Measurements from ENCODE around the gene EMC1.
A peak's percentile ranks its signal among the peaks of the same experiment; 100 is the strongest.
"Not testable (repeated sequence)": the region's sequence is repeated elsewhere in the genome, so short reads cannot be mapped to it uniquely, and the experiment has no call there.

EMC1 gene

DNA sequence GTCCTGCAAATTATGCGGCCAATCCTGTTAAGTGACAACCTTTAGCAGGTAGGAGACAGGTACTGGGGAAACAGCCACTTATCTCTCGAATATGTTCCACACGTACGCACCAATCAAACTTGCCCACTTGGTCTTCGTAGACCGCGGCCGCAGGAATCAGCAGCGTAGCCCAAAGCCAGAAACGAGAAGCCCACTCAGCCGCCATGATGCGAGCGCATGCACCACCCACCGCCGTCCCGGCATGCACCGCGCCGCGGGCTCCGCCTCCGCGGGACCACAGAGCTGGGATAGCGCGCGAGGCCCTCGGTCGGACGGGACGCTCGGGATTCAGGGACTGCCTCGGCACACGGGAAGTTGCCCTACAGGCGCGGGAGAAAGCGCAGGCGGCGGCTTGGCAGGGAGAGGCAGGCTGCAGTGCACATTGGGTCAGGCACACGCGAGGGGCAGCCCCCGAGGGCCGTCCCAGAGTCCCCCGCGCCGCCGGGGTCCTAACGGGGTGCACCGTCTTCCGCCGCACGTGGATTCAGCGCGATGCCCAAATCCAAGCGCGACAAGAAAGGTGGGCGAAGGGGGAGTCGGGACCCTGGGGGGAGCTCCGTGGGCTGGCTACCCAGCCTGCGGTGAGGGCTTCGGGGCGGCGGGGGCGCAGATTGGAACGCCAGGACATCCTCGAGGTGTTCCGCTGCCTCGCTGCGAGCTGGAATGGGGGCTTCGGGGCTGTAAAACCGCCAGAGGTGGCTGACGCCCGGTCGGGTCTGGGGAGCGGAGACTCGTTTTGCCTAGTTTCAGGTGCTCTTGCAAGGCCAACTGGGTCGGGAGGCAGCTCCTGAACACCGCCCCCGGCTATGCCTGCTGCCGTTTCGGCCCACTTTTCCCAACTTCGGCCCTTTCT lies at the start of gene EMC1, which contains the start of gene MRTO4:
EMC1 (minus strand) TSS at position 220 of the 892 bp plus-strand sequence; CDS start at position 205, 15 bp downstream.
MRTO4 (plus strand) TSS at position 501 of the 892 bp plus-strand sequence; CDS start at position 532, 31 bp downstream.
- peak; percentile 66 for DNase-seq

DNA sequence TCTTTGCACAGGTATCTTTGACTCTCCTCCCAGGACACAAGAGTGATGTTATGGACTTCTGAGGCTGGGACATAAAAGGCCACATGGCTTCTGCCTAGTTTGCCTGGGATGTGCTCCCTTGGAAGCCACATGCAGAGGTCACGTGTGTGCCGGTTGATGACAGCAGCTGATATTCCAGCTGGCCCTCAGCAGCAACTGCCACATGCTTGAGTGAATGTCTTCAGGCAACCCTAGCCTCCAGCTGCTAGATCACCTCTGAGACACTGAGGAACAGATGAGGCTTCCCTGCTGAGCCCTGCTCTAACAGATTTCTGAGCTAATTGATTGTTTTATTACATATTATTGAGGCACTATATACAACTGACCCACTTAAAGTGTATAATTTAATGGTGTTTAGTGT lies 48.9 kb upstream of the EMC1 start:
- no peak for DNase-seq

DNA sequence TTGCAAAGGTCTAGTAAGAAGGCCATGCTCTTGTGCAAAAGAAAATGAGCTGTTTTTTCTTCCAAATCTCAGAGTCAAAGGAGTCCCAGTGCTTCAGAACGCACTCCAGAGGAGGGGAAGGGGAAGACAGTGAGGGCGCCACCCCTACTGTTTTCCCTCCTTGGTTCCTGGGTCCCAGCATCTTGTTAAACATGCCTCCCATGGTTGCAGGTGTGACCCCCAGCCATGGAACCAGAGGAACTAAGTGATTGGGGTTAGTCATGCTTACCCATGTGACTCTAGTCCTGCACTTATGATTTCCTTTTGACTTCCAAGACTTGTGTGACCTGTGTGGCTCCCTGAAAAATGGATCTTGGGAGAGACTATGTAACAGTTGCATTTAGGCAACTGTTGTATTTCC lies 43.3 kb upstream of the EMC1 start:
- no peak for DNase-seq

DNA sequence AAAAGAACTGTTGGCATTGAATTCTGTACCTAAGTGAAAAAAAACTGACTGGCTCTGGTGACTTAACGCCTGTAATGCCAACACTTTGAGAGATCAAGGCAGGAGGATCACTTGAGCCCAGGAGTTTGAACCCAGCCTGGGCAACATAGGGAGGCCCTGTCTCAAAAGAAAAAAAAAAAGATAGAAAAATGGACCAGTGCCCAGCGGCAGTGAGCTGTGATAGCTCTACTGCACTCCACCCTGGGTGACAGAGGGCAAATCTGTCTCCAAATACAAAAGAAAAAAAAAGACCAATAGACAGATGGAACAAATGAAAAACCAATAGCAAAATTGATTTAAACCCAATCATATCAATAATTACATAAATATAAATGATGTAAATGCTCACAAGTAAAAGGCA lies 37.9 kb upstream of the EMC1 start:
- no peak for DNase-seq

DNA sequence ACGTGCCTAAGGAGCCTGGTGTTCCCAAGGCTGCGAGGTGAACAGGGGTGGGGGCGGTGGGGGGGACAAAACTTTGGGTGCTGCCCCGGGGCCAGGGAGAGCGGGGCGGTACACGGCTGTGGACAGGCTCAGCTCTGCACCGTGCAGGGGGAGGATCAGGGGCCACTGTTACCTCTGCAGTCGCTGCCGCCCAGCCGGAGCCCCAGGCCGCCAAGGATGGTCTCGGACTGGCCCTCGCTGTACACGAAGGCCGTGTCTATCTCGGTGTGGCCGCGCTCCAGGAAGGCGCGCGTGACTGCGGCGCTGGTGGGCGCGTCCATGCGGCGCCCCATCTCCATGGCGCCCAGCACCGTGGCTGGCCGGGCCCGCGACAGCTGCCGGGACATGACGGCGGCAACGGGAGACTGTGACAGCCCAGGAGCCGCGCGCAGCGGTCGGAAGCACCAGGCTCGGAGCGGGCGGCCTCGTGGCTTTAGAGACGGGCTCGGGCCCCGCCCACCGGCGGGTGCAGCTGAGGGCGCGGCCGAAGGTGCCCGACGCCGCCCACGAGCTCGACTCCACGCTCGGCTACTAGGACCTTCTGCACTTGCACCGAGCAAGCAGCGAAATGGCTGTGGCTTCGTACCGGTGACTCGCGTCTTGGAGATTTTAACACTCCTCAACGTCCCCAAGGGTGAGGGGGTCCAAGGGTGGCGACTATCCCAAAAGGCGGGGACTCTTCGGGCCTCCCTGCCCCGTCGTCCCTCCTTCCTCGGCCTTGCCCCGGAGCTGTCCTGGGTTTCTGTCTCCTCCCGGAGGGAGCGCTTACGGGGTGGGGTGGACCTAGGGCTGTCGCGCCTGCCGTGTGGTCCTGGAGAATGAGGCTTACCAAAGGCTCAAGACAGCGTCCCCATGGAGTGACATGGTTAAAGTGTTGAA lies 37.3 kb upstream of the EMC1 start, which contains the start of gene AKR7A3:
AKR7A3 (minus strand) TSS at position 447 of the 918 bp plus-strand sequence; CDS start at position 386, 61 bp downstream.
- DNase-seq: not testable (repeated sequence)

DNA sequence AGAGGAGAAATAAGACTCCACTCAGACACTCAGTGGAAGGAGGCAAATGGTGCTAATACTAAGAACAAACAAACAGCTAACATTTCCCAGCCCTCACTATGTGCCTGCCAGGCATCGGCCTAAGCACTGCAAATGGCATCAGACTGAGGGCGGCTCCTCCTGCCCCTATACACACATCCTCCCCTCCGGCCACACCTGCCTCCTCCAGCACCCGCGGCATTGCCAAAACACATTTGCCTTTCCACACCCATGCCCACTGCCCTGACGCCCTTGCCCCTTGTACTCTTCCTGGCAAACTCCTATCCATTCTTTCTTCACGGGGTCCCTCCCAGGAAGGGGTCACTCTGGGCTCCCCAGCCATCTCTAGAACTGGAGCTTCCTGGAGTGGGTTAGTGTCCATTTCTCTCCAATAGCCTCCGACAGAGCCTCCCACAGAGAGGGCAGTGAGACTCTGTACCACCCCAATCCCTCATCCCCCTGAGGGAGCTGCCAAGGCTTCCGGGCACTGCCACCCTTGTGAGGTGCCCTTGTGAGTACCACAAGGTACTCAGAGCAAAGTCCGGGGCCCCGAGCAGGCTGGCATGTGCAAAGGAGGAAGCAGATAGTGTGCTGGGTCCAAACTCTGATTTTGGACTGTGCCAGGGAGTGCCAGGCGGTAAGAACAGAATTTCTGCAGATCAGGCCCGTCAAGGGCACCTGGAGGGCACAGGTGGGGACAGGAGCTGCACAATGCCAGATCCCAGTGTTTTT lies 36.3 kb upstream of the EMC1 start:
- no peak for DNase-seq

DNA sequence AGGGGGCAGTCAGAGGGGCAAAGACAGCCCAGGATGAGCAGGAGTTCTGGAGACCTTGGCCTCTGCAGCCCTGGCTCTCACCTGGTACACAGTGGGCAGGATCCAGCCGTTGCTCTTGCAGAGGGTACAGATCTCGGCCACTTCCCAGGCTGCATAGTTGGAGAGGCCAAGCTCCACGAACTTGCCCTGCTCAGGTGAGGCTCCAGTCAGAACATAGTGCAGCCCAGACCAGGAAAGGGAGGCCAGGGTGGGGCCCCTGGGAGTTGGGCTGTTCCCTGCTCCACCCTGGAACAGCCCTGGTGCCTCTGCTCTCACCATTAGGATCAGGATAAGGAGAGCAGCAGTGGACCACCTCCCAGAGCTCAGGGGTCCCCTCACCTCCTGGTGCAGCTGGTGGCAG lies 34.5 kb upstream of the EMC1 start:
- DNase-seq: not testable (repeated sequence)

DNA sequence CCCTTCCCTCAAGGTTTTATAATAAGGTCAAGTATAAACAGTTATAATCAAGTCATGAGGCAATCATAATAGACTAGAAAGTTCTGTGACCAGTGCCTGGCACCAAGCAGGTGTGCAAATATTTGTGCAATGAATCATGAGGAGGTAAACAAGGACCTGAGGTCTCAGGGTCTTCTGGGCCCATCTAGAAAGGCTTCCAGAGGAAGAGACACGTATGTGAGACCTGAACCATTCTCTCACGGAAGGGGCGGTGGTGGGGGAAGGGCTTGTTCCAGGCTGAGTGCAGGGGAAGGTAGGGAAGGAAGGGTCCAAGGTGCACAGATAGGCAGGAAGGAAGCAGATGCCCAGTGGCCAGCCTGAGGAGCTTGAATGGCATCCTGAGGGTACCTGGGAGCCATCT lies 34.0 kb upstream of the EMC1 start:
- DNase-seq: not testable (repeated sequence)

DNA sequence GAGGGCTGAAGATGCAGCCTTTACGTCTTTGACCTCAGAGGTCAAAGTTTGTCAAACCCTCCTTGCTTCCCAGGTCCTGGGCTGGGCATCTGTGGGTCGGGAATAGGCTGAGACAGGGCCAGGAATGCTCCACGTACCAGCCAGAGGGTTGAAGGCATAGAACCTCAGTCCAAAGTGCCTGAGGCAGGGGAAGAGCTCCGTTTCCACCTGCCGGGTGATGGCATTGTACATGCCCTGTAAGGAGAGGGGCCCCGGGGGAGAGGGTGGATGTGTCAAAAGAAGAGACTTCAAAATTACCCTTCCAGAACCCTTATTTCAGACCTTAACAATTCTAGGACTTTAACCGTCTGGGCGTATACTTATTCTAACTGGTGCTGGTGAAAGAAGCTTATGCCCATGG lies 33.6 kb upstream of the EMC1 start:
- DNase-seq: no peak

DNA sequence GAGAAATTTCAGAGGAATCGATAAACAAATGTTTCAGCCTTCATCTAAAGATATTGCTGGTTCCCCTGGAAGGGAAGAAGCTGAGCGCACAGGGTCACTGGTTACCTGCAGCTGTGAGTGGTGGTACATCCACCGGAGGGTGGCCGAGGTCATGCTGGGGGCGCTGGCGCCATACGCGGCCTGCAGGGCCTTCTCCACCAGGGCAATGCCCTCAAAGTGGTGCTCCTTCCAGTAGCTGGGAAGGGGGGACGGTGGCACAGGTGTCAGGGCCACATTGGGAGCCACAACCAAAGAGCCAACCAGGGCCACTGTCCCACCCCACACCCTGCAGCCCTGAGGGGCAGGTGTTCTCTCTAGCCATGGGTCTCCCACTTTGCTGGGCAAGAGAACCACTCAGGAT lies 32.6 kb upstream of the EMC1 start:
- no peak for DNase-seq

DNA sequence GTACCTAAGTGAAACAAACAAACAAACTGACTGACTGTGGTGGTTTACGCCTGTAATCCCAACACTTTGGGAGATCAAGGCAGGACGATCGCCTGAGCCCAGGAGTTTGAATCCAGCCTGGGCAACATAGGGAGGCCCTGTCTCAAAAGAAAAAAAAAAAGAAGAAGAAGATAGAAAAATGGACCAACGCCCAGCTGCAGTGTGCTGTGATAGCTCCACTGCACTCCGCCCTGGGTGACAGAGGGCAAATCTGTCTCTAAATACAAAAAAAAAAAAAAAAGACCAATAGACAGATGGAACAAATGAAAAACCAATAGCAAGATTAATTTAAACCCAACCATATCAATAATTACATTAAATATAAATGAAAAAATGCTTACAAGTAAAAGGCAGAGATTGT lies 23.3 kb upstream of the EMC1 start:
- no peak for DNase-seq

DNA sequence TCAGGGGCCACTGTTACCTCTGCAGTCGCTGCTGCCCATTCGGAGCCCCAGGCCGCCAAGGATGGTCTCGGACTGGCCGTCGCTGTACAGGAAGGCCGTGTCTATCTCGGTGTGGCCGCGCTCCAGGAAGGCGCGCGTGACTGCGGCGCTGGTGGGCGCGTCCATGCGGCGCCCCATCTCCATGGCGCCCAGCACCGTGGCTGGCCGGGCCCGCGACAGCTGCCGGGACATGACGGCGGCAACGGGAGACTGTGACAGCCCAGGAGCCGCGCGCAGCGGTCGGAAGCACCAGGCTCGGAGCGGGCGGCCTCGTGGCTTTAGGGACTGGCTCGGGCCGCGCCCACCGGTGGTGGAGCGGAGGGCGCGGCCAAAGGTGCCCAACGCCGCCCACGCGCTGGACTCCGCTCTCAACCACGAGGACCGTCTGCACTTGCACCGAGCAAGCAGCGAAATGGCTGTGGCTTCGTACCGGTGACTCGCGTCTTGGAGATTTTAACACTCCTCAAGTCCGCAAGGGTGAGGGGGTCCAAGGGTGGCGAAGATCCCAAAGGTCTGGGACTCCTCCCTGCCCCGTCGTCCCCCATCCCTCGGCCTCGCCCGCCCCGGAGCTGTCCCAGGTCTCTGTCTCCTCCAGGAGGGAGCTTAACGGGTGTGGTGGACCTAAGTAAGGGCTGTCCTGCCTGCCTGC lies 22.7 kb upstream of the EMC1 start:
- not testable (repeated sequence) for DNase-seq

DNA sequence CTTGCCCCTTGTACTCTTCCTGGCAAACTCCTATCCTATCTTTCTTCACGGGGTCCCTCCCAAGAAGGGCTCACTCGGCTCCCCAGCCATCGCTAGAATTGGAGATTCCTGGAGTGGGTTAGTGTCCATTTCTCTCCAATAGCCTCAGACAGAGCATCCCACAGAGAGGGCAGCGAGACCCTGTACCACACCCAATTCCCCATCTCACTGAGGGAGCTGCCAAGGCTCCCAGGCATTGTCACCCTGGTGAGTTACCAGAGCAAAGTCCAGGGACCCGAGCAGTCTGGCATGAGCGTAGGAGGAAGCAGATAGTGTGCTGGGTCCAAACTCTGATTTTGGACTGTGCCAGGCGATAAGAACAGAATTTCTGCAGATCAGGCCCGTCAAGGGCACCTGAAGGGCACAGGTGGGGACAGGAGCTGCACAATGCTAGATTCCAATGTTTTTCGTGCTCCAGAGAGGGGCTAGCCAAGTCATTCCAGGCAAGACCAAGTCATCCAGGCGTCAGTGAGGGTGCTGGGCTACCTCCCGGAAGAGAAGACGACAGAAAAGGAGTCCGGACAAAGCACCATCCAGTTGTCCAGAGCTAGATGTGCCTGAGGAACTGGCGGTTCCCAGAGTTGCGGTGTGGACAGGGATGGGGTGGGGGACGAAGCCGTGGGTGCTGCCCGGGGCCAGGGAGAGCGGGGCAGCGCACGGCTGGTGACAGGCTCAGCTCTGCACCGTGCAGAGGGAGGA lies 22.0 kb upstream of the EMC1 start:
- DNase-seq: no peak

DNA sequence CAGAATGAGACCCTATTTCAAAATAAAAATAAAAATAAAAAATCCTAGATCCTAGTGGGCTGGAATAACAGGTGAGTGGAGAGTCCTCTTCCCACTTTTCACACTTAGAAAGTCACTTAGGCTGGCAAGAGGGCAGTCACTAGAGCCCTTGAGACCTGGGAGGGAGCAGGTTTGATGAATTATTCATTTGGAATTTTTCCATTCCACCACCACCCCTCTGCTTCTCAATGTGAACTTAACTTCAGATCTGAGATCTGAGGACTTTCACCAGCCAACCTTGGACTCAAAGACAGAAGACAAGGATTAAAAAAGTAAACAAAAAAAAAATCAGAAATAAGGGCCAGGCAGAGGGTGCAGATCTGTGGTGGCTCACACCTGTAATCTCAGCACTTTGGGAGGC lies 20.7 kb upstream of the EMC1 start:
- DNase-seq: no peak

DNA sequence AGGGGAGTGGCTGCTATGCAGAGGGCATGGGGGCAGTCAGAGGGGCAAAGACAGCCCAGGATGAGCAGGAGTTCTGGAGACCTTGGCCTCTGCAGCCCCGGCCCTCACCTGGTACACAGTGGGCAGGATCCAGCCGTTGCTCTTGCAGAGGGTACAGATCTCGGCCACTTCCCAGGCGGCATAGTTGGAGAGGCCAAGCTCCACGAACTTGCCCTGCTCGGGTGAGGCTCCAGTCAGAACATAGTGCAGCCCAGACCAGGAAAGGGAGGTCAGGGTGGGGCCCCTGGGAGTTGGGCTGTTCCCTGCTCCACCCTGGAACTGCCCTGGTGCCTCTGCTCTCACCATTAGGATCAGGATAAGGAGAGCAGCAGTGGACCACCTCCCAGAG lies 19.0 kb upstream of the EMC1 start:
- not testable (repeated sequence) for DNase-seq

DNA sequence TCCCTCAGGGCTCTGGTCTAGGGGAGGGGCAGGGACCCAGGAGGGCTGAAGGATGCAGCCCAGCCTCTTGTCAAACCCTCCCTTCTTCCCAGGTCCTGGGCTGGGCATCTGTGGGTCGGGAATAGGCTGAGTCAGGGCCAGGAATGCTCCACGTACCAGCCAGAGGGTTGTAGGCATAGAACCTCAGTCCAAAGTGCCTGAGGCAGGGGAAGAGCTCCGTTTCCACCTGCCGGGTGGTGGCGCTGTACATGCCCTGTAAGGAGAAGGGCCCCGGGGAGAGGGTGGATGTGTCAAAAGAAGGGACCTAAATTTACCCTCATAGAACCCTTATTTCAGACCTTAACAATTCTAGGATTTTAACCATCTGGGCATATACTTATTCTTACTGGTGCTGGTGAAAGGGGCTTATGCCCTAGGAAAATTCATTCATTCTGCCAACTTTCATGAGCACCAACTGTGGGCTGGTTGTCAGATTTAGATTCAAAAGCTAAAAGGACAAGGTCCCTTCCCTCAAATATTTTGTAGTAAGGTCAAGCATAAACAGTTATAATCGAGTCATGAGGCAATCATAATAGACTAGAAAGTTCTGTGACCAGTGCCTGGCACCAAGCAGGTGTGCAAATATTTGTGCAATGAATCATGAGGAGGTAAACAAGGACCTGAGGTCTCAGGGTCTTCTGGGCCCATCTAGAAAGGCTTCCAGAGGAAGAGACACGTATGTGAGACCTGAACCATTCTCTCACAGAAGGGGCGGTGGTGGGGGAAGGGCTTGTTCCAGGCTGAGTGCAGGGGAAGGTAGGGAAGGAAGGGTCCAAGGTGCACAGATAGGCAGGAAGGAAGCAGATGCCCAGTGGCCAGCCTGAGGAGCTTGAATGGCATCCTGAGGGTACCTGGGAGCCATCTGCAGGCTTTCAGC lies 18.4 kb upstream of the EMC1 start:
- not testable (repeated sequence) for DNase-seq

DNA sequence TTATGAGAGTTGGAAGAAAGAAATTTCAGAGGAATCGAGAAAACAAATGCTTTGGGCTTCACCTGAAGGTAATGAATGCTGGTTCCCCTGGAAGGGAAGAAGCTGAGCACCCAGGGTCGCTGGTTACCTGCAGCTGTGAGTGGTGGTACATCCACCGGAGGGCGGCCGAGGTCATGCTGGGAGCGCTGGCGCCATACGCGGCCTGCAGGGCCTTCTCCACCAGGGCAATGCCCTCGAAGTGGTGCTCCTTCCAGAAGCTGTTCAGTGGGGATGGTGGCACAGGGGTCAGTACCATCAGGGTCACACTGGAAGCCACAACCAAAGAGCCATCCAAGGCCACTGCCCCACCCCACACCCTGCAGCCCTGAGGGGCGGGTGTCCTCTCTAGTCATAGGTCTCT lies 17.1 kb upstream of the EMC1 start:
- no peak for DNase-seq

DNA sequence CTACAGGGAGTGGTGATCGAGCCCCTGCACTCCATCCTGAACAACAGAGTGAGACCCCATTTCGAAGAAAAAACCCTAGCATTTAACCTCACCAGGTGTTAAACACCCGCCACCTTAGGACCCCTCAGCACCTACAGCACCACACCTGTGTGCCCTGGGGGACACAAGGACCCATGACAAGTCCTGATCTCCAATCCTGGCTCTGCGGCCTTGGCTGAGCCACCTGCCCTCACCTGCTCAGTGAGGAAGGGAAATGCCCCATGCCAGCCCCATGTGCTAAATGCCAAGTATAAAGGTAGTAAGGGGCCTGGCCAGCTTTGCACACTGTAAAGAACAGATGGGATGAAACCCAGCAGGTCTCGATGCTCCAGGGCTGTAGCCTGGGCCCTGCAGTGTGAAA lies 11.4 kb upstream of the EMC1 start:
- no peak for DNase-seq

DNA sequence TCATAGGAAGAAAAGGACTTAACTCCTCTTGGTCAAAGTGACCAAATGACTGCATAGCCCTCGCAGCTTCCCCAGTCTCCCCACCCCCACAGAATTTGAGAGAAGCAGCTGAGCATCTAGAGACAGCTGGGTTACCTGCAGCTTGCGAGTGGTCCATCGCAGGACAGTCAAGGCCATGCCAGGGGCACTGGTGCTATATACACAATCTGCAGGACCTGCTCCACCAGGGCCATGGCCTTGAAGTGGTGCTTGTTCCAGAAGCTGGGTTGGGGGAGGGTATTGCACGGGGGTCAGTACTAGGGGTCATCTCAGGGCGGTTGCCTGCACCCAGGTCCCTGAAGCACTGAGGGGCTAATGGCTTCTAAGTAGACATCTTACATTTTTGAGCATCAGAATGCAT lies 10.7 kb upstream of the EMC1 start:
- no peak for DNase-seq
